Measurements from ENCODE around the gene DOCK6. TPM values are rescaled to one million over a fixed set of nuclear protein-coding genes. Genes with fewer than 3 reads are reported as not detected.
A peak's percentile ranks its signal among the peaks of the same experiment; 100 is the strongest.

The DOCK6 gene
- total and polyA plus RNA-seq, 7 experiments from 2014 or later = 0.73 to 5.2 (median 1.5) TPM; not detected in 4

- Mint-ChIP-seq H3K27ac (no peak overlapping the region), H3K36me3 (no peaks in the 10 kb centered on the region), H3K4me3 (no peak overlapping the region), H3K27me3 (peaks cover 0 to 9% (median 6%) of the 10 kb centered on the region in 5 donors), H3K4me1 (no peaks in the 10 kb centered on the region), H3K9me3 (no peaks in the 10 kb centered on the region)
- ATAC-seq = no peak
- Histone ChIP-seq H3K9me3 (ENCODE audit: control insufficient read depth in 2 of 3, low read length in 3 of 3) (no peaks in the 10 kb centered on the region), H3K36me3 (ENCODE audit: control insufficient read depth in 2 of 3, insufficient read depth in 3 of 3, low read length in 3 of 3) (no peaks in the 10 kb centered on the region), H3K27ac (ENCODE audit: low read depth, low read length) (no peak overlapping the region), H3K4me3 (ENCODE audit: low read length) (no peak overlapping the region), H3K4me1 (ENCODE audit: control insufficient read depth in 2 of 2, insufficient read depth in 2 of 2, low read length in 2 of 2) (no peaks in the 10 kb centered on the region), H3K27me3 (ENCODE audit: control insufficient read depth in 2 of 2, insufficient read depth in 2 of 2, low read length in 2 of 2) (no peaks in the 10 kb centered on the region)
- ChIA-PET POLR2A (no interaction called here), CTCF (no interaction called here)
- no peak for DNase-seq
- intact Hi-C loops (cut with micrococcal nuclease) = no loop called here
These were observed 11.1 kb downstream of the DOCK6 start for GRCh38 chr19:11251217-11251616.

GRCh38 chr19:11248852-11249251 lies 13.5 kb downstream of the DOCK6 start:
- H3K36me3 ChIP-seq (ENCODE audit: control insufficient read depth in 2 of 3, insufficient read depth in 3 of 3, low read length in 3 of 3) = no peaks in the 10 kb centered on the region
- ATAC-seq = no peak
- H3K9me3 Mint-ChIP-seq = no peaks in the 10 kb centered on the region
- H3K4me3 Mint-ChIP-seq = no peak overlapping the region
- no peaks in the 10 kb centered on the region for H3K4me1 ChIP-seq (ENCODE audit: control insufficient read depth in 2 of 2, insufficient read depth in 2 of 2, low read length in 2 of 2)
- H3K9me3 ChIP-seq (ENCODE audit: control insufficient read depth in 2 of 3, low read length in 3 of 3) = no peaks in the 10 kb centered on the region
- peaks cover 0 to 3% (median 1%) of the 10 kb centered on the region in 7 donors for H3K4me1 Mint-ChIP-seq
- H3K27ac ChIP-seq (ENCODE audit: low read depth, low read length) = no peak overlapping the region
- ChIA-PET POLR2A (no interaction called here), CTCF (no interaction called here)
- no peaks in the 10 kb centered on the region for H3K36me3 Mint-ChIP-seq
- no peak overlapping the region for H3K27ac Mint-ChIP-seq
- H3K27me3 Mint-ChIP-seq = peaks cover 0 to 16% (median 6%) of the 10 kb centered on the region in 5 donors
- intact Hi-C loops (cut with micrococcal nuclease) = no loop called here
- no peak for DNase-seq
- no peaks in the 10 kb centered on the region for H3K27me3 ChIP-seq (ENCODE audit: control insufficient read depth in 2 of 2, insufficient read depth in 2 of 2, low read length in 2 of 2)
- no peak overlapping the region for H3K4me3 ChIP-seq (ENCODE audit: low read length)

- no peak overlapping the region for H3K4me3 Mint-ChIP-seq
- Histone ChIP-seq H3K36me3 (ENCODE audit: control insufficient read depth in 2 of 3, insufficient read depth in 3 of 3, low read length in 3 of 3) (no peaks in the 10 kb centered on the region), H3K4me3 (ENCODE audit: low read length) (no peak overlapping the region), H3K4me1 (ENCODE audit: control insufficient read depth in 2 of 2, insufficient read depth in 2 of 2, low read length in 2 of 2) (no peaks in the 10 kb centered on the region), H3K9me3 (ENCODE audit: control insufficient read depth in 2 of 3, low read length in 3 of 3) (no peaks in the 10 kb centered on the region), H3K27ac (ENCODE audit: low read depth, low read length) (no peak overlapping the region), H3K27me3 (ENCODE audit: control insufficient read depth in 2 of 2, insufficient read depth in 2 of 2, low read length in 2 of 2) (no peaks in the 10 kb centered on the region)
- H3K9me3 Mint-ChIP-seq = no peaks in the 10 kb centered on the region
- intact Hi-C loops (cut with micrococcal nuclease) = no loop called here
- no peaks in the 10 kb centered on the region for H3K36me3 Mint-ChIP-seq
- peaks cover 0 to 19% (median 6%) of the 10 kb centered on the region in 5 donors for H3K27me3 Mint-ChIP-seq
- no peak for ATAC-seq
- DNase-seq = no peak
- H3K4me1 Mint-ChIP-seq = peaks cover 4 to 7% (median 5%) of the 10 kb centered on the region in 7 donors
- ChIA-PET POLR2A (no interaction called here), CTCF (no interaction called here)
- H3K27ac Mint-ChIP-seq = no peak overlapping the region
These were observed 14.4 kb downstream of the DOCK6 start for GRCh38 chr19:11247934-11248333.

GRCh38 chr19:11247391-11247790 lies 14.9 kb downstream of the DOCK6 start:
- intact Hi-C loops (cut with micrococcal nuclease) = no loop called here

GRCh38 chr19:11246941-11247340 lies 15.4 kb downstream of the DOCK6 start:
- Histone ChIP-seq H3K36me3 (ENCODE audit: control insufficient read depth in 2 of 3, insufficient read depth in 3 of 3, low read length in 3 of 3) (no peaks in the 10 kb centered on the region), H3K27ac (ENCODE audit: low read depth, low read length) (no peak overlapping the region), H3K9me3 (ENCODE audit: control insufficient read depth in 2 of 3, low read length in 3 of 3) (no peaks in the 10 kb centered on the region), H3K4me3 (ENCODE audit: low read length) (no peak overlapping the region), H3K4me1 (ENCODE audit: control insufficient read depth in 2 of 2, insufficient read depth in 2 of 2, low read length in 2 of 2) (no peaks in the 10 kb centered on the region), H3K27me3 (ENCODE audit: control insufficient read depth in 2 of 2, insufficient read depth in 2 of 2, low read length in 2 of 2) (no peaks in the 10 kb centered on the region)
- CTCF ChIA-PET = no interaction called here
- intact Hi-C loops (cut with micrococcal nuclease) = no loop called here
- DNase-seq (no peak), ATAC-seq (no peak)
- H3K27me3 Mint-ChIP-seq = peaks cover 0 to 28% (median 6%) of the 10 kb centered on the region in 5 donors
- POLR2A ChIA-PET = no interaction called here
- no peaks in the 10 kb centered on the region for H3K36me3 Mint-ChIP-seq
- no peaks in the 10 kb centered on the region for H3K9me3 Mint-ChIP-seq
- peaks cover 4 to 7% (median 5%) of the 10 kb centered on the region in 7 donors for H3K4me1 Mint-ChIP-seq
- H3K27ac Mint-ChIP-seq = peak overlapping the region in 1 of 9 donors; percentile 71
- no peak overlapping the region for H3K4me3 Mint-ChIP-seq

More at GRCh38 chr19:11247391-11247790, 14.9 kb downstream of the DOCK6 start:
- no peaks in the 10 kb centered on the region for H3K36me3 ChIP-seq (ENCODE audit: control insufficient read depth in 2 of 3, insufficient read depth in 3 of 3, low read length in 3 of 3)
- no peak overlapping the region for H3K27ac Mint-ChIP-seq
- ChIA-PET POLR2A (no interaction called here), CTCF (no interaction called here)
- H3K9me3 Mint-ChIP-seq = no peaks in the 10 kb centered on the region
- no peaks in the 10 kb centered on the region for H3K4me1 ChIP-seq (ENCODE audit: control insufficient read depth in 2 of 2, insufficient read depth in 2 of 2, low read length in 2 of 2)
- H3K9me3 ChIP-seq (ENCODE audit: control insufficient read depth in 2 of 3, low read length in 3 of 3) = no peaks in the 10 kb centered on the region
- H3K36me3 Mint-ChIP-seq = no peaks in the 10 kb centered on the region
- ATAC-seq (no peak), DNase-seq (no peak)
- no peak overlapping the region for H3K4me3 ChIP-seq (ENCODE audit: low read length)
- H3K27ac ChIP-seq (ENCODE audit: low read depth, low read length) = no peak overlapping the region
- H3K4me3 Mint-ChIP-seq = no peak overlapping the region
- H3K27me3 ChIP-seq (ENCODE audit: control insufficient read depth in 2 of 2, insufficient read depth in 2 of 2, low read length in 2 of 2) = no peaks in the 10 kb centered on the region
- H3K27me3 Mint-ChIP-seq = peaks cover 0 to 25% (median 6%) of the 10 kb centered on the region in 5 donors
- H3K4me1 Mint-ChIP-seq = peaks cover 4 to 7% (median 5%) of the 10 kb centered on the region in 7 donors

- no peaks in the 10 kb centered on the region for H3K4me1 ChIP-seq (ENCODE audit: control insufficient read depth in 2 of 2, insufficient read depth in 2 of 2, low read length in 2 of 2)
- H3K27ac ChIP-seq (ENCODE audit: low read depth, low read length) = no peak overlapping the region
- Mint-ChIP-seq H3K27me3 (peaks cover 0 to 31% (median 6%) of the 10 kb centered on the region in 5 donors), H3K4me3 (no peak overlapping the region), H3K27ac (no peak overlapping the region), H3K36me3 (no peaks in the 10 kb centered on the region), H3K9me3 (peaks cover 0 to 1% (median 0%) of the 10 kb centered on the region in 11 donors), H3K4me1 (peaks cover 4 to 7% (median 5%) of the 10 kb centered on the region in 7 donors)
- intact Hi-C loops (cut with micrococcal nuclease) = no loop called here
- POLR2A ChIA-PET = no interaction called here
- H3K36me3 ChIP-seq (ENCODE audit: control insufficient read depth in 2 of 3, insufficient read depth in 3 of 3, low read length in 3 of 3) = no peaks in the 10 kb centered on the region
- DNase-seq (no peak), ATAC-seq (no peak)
- H3K4me3 ChIP-seq (ENCODE audit: low read length) = no peak overlapping the region
- CTCF ChIA-PET = no interaction called here
- no peaks in the 10 kb centered on the region for H3K27me3 ChIP-seq (ENCODE audit: control insufficient read depth in 2 of 2, insufficient read depth in 2 of 2, low read length in 2 of 2)
- H3K9me3 ChIP-seq (ENCODE audit: control insufficient read depth in 2 of 3, low read length in 3 of 3) = peaks cover 0 to 2% (median 0%) of the 10 kb centered on the region in 3 experiments
These were observed 17.3 kb downstream of the DOCK6 start for GRCh38 chr19:11244846-11245589.

- Histone ChIP-seq H3K36me3 (ENCODE audit: control insufficient read depth in 2 of 3, insufficient read depth in 3 of 3, low read length in 3 of 3) (no peaks in the 10 kb centered on the region), H3K4me1 (ENCODE audit: control insufficient read depth in 2 of 2, insufficient read depth in 2 of 2, low read length in 2 of 2) (no peaks in the 10 kb centered on the region), H3K9me3 (ENCODE audit: control insufficient read depth in 2 of 3, low read length in 3 of 3) (peaks cover 0 to 14% (median 0%) of the 10 kb centered on the region in 3 experiments), H3K27me3 (ENCODE audit: control insufficient read depth in 2 of 2, insufficient read depth in 2 of 2, low read length in 2 of 2) (no peaks in the 10 kb centered on the region), H3K4me3 (ENCODE audit: low read length) (no peak overlapping the region), H3K27ac (ENCODE audit: low read depth, low read length) (no peak overlapping the region)
- ChIA-PET CTCF (interaction anchor here (0.6 to 0.8 kb wide), 3 partner anchors 62 to 297 kb away, joined by 3 to 4 read pairs (median 4); no protein-coding TSS in a partner anchor), POLR2A (interaction anchor here (0.5 kb wide), 1 partner anchor 12 kb away, joined by 3 read pairs; no protein-coding TSS in a partner anchor)
- DNase-seq (no peak), ATAC-seq (no peak)
- Mint-ChIP-seq H3K27ac (no peak overlapping the region), H3K9me3 (peaks cover 0 to 10% (median 3%) of the 10 kb centered on the region in 11 donors), H3K36me3 (no peaks in the 10 kb centered on the region), H3K4me3 (peak overlapping the region in 8 of 10 donors; percentile 23 to 74 (median 35)), H3K4me1 (peaks cover 4 to 7% (median 5%) of the 10 kb centered on the region in 7 donors), H3K27me3 (peaks cover 0 to 31% (median 6%) of the 10 kb centered on the region in 5 donors)
- intact Hi-C loops (cut with micrococcal nuclease) = loop anchor here in 1 of 2 donors (1.0 to 2.0 kb wide), 2 partner anchors 239 to 343 kb away; no protein-coding TSS in a partner anchor
These were observed 18.5 kb downstream of the DOCK6 start for GRCh38 chr19:11243798-11244169.

All from naive thymus-derived CD4-positive, alpha-beta T cell (primary cell).